Peyer's patch (tissue), 4 donors: ENCODE results near the gene MED9. TPM values are rescaled to one million over a fixed set of nuclear protein-coding genes. Genes with fewer than 3 reads are reported as not detected.
"Not testable (repeated sequence)": the region's sequence is repeated elsewhere in the genome, so short reads cannot be mapped to it uniquely, and the experiment has no call there.

Experiments
- DNase-seq, 3 donors: peaks; one replicate each; pipeline ENCODE4 v3.0.0-alpha.2; 2017 to 2019
- H3K27ac ChIP-seq, 4 donors: fragments of 200-600 bp; sonication (generic); one replicate each; pipeline ENCODE4 v1.5.1; 2016 to 2019
- H3K27me3 ChIP-seq, 2 donors: fragments of 200-600 bp; sonication (generic); one replicate each; pipeline ENCODE4 v1.5.1; 2019
- H3K36me3 ChIP-seq, 3 donors: fragments of 200-600 bp; sonication (generic); one replicate each; pipeline ENCODE4 v1.5.1; 2016 to 2019
- H3K4me1 ChIP-seq, 4 donors: fragments of 200-600 bp; sonication (generic); one replicate each; pipeline ENCODE4 v1.5.1; 2016 to 2019
- H3K4me3 ChIP-seq, 4 donors: fragments of 200-600 bp; sonication (generic); 1 replicate in 3 of 4; 2 replicates in 1 of 4; pipeline ENCODE4 v1.5.1; 2016 to 2019; ENCODE audit warnings: mild to moderate bottlenecking in 1 of 4
- H3K9me3 ChIP-seq, 4 donors: fragments of 200-600 bp; sonication (generic); one replicate each; pipeline ENCODE4 v1.5.1; 2016 to 2019; ENCODE audit warnings: mild to moderate bottlenecking in 1 of 4
- CTCF ChIP-seq, 6 experiments: fragments of 450-650 bp in 4 of 6; fragments of 200-600 bp in 2 of 6; sonication (generic) in 1 of 6; IDR thresholded peaks; one replicate each; pipeline ENCODE4 v1.5.1; 2017 to 2019; ENCODE audit warnings: antibody characterized with exemption in 6 of 6, mild to moderate bottlenecking in 3 of 6, moderate library complexity in 1 of 6
- POLR2A ChIP-seq, 2 donors: fragments of 450-650 bp; IDR thresholded peaks; one replicate each; pipeline ENCODE4 v1.5.1; 2017; ENCODE audit warnings: antibody characterized with exemption in 2 of 2, mild to moderate bottlenecking in 2 of 2, moderate library complexity in 2 of 2
- total RNA-seq, 4 donors: library from RNA; depleted of rRNA; stranded (reverse); fragments of >200 nt; gene quantifications; one replicate each; pipeline ENCODE4 v1.1.0, GENCODE V29; 2016

Gene MED9
- total RNA-seq = 10 to 100 TPM in 3 of 4 donors, 1 to 10 TPM in 1; 8.3 to 42.4 (median 19.4) TPM

- H3K36me3 ChIP-seq = no peaks in the 10 kb centered on the region
- H3K4me1 ChIP-seq = peaks cover 0 to 28% (median 7%) of the 10 kb centered on the region in 4 donors
- TF ChIP-seq CTCF (IDR thresholded peaks at IDR 0.05) = peak in 1 of 6 experiments; percentile 12
- peak; percentile 80 to 82 for TF ChIP-seq POLR2A (IDR thresholded peaks at IDR 0.05)
- peak within 1 kb of the TSS; percentile 81 to 91 (median 85) for H3K27ac ChIP-seq
- H3K4me3 ChIP-seq = peak within 1 kb of the TSS; percentile 64 to 86 (median 82)
- H3K27me3 ChIP-seq = no peaks in the 10 kb centered on the region
- peak; percentile 91 to 96 (median 96) for DNase-seq
- no peaks in the 10 kb centered on the region for H3K9me3 ChIP-seq
These were observed at the start of gene MED9 for GRCh38 chr17:17476865-17477467. Gene MED9, plus strand, starts transcription at chr17:17477000. Its CDS starts 42 bp downstream, at chr17:17477042.

GRCh38 chr17:17429222-17429621 lies 47.6 kb upstream of the MED9 start:
- H3K27ac ChIP-seq = no peak overlapping the region

DNA sequence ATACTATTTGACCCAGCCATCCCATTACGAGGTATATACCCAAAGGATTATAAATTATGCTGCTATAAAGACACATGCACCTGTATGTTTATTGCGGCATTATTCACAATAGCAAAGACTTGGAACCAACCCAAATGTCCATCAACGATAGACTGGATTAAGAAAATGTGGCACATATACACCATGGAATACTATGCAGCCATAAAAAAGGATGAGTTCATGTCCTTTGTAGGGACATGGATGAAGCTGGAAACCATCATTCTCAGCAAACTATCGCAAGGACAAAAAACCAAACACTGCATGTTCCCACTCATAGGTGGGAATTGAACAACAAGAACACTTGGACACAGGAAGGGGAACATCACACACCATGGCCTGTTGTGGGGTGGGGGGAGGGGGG lies 45.9 kb upstream of the MED9 start:
- H3K36me3 ChIP-seq, H3K27ac ChIP-seq, H3K4me1 ChIP-seq, H3K9me3 ChIP-seq, H3K27me3 ChIP-seq, H3K4me3 ChIP-seq, DNase-seq: not testable (repeated sequence)

More at GRCh38 chr17:17429222-17429621, 47.6 kb upstream of the MED9 start:
- Histone ChIP-seq H3K36me3 (no peaks in the 10 kb centered on the region), H3K27me3 (no peaks in the 10 kb centered on the region), H3K9me3 (peaks cover 0 to 9% (median 0%) of the 10 kb centered on the region in 4 donors), H3K4me3 (no peak overlapping the region), H3K4me1 (no peaks in the 10 kb centered on the region)
- TF ChIP-seq CTCF (IDR thresholded peaks at IDR 0.05) = no peak
- no peak for TF ChIP-seq POLR2A (IDR thresholded peaks at IDR 0.05)
- no peak for DNase-seq

- Histone ChIP-seq H3K4me3 (no peak overlapping the region), H3K27me3 (no peaks in the 10 kb centered on the region), H3K36me3 (no peaks in the 10 kb centered on the region), H3K9me3 (no peaks in the 10 kb centered on the region), H3K27ac (no peak overlapping the region), H3K4me1 (no peaks in the 10 kb centered on the region)
- no peak for TF ChIP-seq POLR2A (IDR thresholded peaks at IDR 0.05)
- TF ChIP-seq CTCF (IDR thresholded peaks at IDR 0.05) = no peak
- DNase-seq = no peak
These were observed 45.2 kb upstream of the MED9 start for GRCh38 chr17:17431605-17432004.

GRCh38 chr17:17433000-17433703 lies 43.6 kb upstream of the MED9 start:
- Histone ChIP-seq H3K4me3 (no peak overlapping the region), H3K27ac (no peak overlapping the region), H3K27me3 (no peaks in the 10 kb centered on the region), H3K9me3 (no peaks in the 10 kb centered on the region), H3K4me1 (no peaks in the 10 kb centered on the region), H3K36me3 (no peaks in the 10 kb centered on the region)
- DNase-seq = no peak
- no peak for TF ChIP-seq CTCF (IDR thresholded peaks at IDR 0.05)

DNA sequence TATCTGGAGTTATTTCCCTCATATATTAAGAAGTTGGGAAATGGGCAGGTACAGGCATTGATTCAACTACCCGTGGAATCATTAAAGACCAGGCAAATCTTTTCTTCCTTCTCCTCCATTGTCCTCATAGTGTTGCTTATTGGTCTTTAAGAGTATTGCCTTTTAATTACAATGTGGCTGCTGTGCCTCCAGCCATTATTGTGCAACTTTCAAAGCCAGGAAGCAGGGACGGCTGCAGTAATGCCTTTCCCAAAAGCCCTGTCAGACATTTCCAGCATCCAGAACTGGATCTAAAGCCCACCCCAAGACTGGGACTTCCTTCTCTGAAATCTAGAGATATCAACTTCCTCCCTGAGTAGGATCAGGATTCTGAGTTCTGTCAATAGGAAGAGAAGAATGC lies 42.3 kb upstream of the MED9 start:
- DNase-seq = peak in 1 of 3 donors; percentile 4
- no peaks in the 10 kb centered on the region for H3K27me3 ChIP-seq
- H3K9me3 ChIP-seq = no peaks in the 10 kb centered on the region
- no peaks in the 10 kb centered on the region for H3K4me1 ChIP-seq
- H3K4me3 ChIP-seq = no peak overlapping the region
- H3K27ac ChIP-seq = no peak overlapping the region
- no peaks in the 10 kb centered on the region for H3K36me3 ChIP-seq
- TF ChIP-seq CTCF (IDR thresholded peaks at IDR 0.05) = no peak
- no peak for TF ChIP-seq POLR2A (IDR thresholded peaks at IDR 0.05)
